Measurements from ENCODE around the gene TSC2. TPM values are rescaled to one million over a fixed set of nuclear protein-coding genes. Genes with fewer than 3 reads are reported as not detected.

The TSC2 gene
- total and polyA plus RNA-seq, 2 of the 13 experiments (the other 11 are each of a cell fraction or from before 2014, with no cell fraction given), result 19.6 to 40.4 TPM

DNA sequence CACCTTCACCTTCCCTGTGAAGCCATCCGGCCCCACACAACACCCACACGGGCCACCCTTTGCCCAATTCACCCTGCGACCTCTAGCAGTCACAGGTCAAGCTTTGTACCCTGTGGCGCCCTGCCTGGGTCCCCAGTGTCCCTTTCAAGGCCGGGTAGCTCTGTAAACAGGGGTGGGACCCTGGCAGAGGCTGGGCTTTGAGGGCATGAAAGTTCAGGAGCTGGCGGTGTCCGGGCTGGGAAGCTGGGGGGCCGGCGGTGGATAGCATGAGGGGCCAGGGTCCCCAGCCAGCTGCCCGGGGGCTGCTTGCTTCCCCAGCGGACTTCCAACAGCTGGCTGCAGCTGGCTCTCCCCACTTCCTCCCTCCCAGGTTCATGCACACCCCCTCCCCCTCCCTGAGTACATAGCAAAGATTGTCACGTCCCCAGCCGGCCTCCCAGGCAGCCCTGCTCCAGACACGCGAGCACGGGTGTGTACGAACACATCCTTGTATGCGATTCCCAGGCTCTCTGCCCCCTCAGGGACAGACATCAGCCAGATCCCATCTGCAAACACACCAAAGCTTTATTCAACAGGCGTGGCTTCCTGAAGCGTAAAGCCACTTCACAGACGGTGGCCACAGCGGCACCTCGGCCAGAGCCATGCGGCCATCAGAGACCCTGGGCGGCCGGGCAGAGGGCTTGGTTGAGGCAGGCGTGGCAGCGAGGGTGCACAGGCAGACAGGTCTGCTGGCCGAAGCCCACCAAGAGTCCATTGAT is 8.3 kb upstream of the TSC2 start (continued):
- TF ChIP-seq, protein P1, sequence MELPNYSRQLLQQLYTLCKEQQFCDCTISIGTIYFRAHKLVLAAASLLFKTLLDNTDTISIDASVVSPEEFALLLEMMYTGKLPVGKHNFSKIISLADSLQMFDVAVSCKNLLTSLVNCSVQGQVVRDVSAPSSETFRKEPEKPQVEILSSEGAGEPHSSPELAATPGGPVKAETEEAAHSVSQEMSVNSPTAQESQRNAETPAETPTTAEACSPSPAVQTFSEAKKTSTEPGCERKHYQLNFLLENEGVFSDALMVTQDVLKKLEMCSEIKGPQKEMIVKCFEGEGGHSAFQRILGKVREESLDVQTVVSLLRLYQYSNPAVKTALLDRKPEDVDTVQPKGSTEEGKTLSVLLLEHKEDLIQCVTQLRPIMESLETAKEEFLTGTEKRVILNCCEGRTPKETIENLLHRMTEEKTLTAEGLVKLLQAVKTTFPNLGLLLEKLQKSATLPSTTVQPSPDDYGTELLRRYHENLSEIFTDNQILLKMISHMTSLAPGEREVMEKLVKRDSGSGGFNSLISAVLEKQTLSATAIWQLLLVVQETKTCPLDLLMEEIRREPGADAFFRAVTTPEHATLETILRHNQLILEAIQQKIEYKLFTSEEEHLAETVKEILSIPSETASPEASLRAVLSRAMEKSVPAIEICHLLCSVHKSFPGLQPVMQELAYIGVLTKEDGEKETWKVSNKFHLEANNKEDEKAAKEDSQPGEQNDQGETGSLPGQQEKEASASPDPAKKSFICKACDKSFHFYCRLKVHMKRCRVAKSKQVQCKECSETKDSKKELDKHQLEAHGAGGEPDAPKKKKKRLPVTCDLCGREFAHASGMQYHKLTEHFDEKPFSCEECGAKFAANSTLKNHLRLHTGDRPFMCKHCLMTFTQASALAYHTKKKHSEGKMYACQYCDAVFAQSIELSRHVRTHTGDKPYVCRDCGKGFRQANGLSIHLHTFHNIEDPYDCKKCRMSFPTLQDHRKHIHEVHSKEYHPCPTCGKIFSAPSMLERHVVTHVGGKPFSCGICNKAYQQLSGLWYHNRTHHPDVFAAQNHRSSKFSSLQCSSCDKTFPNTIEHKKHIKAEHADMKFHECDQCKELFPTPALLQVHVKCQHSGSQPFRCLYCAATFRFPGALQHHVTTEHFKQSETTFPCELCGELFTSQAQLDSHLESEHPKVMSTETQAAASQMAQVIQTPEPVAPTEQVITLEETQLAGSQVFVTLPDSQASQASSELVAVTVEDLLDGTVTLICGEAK (IDR thresholded peaks at IDR 0.05), result no peak
- TF ChIP-seq, protein P1 (CRISPR knock-in tag; IDR thresholded peaks at IDR 0.05), result peak; percentile 93
- TF ChIP-seq ZNF564 (CRISPR knock-in tag; IDR thresholded peaks at IDR 0.05), result no peak
- TF ChIP-seq, protein P2, sequence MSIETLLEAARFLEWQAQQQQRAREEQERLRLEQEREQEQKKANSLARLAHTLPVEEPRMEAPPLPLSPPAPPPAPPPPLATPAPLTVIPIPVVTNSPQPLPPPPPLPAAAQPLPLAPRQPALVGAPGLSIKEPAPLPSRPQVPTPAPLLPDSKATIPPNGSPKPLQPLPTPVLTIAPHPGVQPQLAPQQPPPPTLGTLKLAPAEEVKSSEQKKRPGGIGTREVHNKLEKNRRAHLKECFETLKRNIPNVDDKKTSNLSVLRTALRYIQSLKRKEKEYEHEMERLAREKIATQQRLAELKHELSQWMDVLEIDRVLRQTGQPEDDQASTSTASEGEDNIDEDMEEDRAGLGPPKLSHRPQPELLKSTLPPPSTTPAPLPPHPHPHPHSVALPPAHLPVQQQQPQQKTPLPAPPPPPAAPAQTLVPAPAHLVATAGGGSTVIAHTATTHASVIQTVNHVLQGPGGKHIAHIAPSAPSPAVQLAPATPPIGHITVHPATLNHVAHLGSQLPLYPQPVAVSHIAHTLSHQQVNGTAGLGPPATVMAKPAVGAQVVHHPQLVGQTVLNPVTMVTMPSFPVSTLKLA (IDR thresholded peaks at IDR 0.05), result peak; percentile 48; the same call in 1 of the 2 replicates
- peak; percentile 95 for TF ChIP-seq NR2F6 (IDR thresholded peaks at IDR 0.05)
- TF ChIP-seq NR2F6 (CRISPR knock-in tag; IDR thresholded peaks at IDR 0.05), result peak; percentile 97
- TF ChIP-seq, protein P3, sequence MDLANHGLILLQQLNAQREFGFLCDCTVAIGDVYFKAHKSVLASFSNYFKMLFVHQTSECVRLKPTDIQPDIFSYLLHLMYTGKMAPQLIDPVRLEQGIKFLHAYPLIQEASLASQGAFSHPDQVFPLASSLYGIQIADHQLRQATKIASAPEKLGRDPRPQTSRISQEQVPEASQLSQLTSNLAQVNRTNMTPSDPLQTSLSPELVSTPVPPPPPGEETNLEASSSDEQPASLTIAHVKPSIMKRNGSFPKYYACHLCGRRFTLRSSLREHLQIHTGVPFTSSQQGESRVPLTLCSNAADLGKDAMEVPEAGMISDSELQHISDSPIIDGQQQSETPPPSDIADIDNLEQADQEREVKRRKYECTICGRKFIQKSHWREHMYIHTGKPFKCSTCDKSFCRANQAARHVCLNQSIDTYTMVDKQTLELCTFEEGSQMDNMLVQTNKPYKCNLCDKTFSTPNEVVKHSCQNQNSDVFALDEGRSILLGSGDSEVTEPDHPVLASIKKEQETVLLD (CRISPR knock-in tag; IDR thresholded peaks at IDR 0.05; ENCODE audit: low read depth), result no peak
- TF ChIP-seq, protein P4, sequence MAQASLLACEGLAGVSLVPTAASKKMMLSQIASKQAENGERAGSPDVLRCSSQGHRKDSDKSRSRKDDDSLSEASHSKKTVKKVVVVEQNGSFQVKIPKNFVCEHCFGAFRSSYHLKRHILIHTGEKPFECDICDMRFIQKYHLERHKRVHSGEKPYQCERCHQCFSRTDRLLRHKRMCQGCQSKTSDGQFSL (CRISPR knock-in tag; IDR thresholded peaks at IDR 0.05), result no peak
- peak; percentile 81; the same call in 1 of the 2 replicates for TF ChIP-seq MIER3 (CRISPR knock-in tag; IDR thresholded peaks at IDR 0.05; ENCODE audit: borderline replicate concordance)
- TF ChIP-seq ZNF264 (CRISPR knock-in tag; IDR thresholded peaks at IDR 0.05), result 0 out of 2 replicates have a peak, but pooled peaks have one; percentile 27
- TF ChIP-seq, protein P5, sequence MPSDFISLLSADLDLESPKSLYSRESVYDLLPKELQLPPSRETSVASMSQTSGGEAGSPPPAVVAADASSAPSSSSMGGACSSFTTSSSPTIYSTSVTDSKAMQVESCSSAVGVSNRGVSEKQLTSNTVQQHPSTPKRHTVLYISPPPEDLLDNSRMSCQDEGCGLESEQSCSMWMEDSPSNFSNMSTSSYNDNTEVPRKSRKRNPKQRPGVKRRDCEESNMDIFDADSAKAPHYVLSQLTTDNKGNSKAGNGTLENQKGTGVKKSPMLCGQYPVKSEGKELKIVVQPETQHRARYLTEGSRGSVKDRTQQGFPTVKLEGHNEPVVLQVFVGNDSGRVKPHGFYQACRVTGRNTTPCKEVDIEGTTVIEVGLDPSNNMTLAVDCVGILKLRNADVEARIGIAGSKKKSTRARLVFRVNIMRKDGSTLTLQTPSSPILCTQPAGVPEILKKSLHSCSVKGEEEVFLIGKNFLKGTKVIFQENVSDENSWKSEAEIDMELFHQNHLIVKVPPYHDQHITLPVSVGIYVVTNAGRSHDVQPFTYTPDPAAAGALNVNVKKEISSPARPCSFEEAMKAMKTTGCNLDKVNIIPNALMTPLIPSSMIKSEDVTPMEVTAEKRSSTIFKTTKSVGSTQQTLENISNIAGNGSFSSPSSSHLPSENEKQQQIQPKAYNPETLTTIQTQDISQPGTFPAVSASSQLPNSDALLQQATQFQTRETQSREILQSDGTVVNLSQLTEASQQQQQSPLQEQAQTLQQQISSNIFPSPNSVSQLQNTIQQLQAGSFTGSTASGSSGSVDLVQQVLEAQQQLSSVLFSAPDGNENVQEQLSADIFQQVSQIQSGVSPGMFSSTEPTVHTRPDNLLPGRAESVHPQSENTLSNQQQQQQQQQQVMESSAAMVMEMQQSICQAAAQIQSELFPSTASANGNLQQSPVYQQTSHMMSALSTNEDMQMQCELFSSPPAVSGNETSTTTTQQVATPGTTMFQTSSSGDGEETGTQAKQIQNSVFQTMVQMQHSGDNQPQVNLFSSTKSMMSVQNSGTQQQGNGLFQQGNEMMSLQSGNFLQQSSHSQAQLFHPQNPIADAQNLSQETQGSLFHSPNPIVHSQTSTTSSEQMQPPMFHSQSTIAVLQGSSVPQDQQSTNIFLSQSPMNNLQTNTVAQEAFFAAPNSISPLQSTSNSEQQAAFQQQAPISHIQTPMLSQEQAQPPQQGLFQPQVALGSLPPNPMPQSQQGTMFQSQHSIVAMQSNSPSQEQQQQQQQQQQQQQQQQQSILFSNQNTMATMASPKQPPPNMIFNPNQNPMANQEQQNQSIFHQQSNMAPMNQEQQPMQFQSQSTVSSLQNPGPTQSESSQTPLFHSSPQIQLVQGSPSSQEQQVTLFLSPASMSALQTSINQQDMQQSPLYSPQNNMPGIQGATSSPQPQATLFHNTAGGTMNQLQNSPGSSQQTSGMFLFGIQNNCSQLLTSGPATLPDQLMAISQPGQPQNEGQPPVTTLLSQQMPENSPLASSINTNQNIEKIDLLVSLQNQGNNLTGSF (CRISPR knock-in tag; IDR thresholded peaks at IDR 0.05), result peak; percentile 56; the same call in 1 of the 2 replicates
